ENCODE data around the gene GTF3C2. TPM values are rescaled to one million over a fixed set of nuclear protein-coding genes. Genes with fewer than 3 reads are reported as not detected.
A peak's percentile ranks its signal among the peaks of the same experiment; 100 is the strongest.

Gene GTF3C2
- total RNA-seq, 1 experiment from 2014 or later: 89.3 TPM

DNA sequence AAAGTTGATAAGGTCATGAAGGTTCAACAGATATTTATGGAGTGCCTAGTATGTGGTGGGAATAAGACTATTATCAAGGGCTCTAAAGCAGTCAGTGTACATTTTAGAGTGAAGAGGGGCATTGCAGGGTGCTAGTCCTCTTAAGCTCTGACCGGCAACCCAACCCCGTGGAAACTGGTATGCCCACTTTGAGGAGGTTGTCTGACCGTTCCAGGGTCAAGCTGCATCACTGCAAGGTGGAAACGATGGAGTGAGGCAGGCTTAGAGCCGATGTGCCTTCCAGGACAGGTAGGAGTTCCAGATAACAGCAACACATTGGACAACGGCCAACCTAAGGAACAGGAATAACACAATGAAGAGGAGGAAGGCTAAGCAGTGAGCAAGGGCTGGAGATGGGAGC is 46.9 kb downstream of the GTF3C2 start:
- H3K36me3 ChIP-seq (ENCODE audit: insufficient read depth, low read length, poor library complexity, severe bottlenecking): no peaks in the 10 kb centered on the region
- H3K27me3 ChIP-seq (replicated peaks; ENCODE audit: insufficient read depth, low read depth, low read length, poor library complexity): peaks cover 23% of the 10 kb centered on the region
- TF ChIP-seq, protein P1, sequence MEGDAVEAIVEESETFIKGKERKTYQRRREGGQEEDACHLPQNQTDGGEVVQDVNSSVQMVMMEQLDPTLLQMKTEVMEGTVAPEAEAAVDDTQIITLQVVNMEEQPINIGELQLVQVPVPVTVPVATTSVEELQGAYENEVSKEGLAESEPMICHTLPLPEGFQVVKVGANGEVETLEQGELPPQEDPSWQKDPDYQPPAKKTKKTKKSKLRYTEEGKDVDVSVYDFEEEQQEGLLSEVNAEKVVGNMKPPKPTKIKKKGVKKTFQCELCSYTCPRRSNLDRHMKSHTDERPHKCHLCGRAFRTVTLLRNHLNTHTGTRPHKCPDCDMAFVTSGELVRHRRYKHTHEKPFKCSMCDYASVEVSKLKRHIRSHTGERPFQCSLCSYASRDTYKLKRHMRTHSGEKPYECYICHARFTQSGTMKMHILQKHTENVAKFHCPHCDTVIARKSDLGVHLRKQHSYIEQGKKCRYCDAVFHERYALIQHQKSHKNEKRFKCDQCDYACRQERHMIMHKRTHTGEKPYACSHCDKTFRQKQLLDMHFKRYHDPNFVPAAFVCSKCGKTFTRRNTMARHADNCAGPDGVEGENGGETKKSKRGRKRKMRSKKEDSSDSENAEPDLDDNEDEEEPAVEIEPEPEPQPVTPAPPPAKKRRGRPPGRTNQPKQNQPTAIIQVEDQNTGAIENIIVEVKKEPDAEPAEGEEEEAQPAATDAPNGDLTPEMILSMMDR (conservative IDR thresholded peaks at IDR 0.05; ENCODE audit: low read depth, low read length): no peak
- TF ChIP-seq EZH2 (IDR thresholded peaks at IDR 0.05; ENCODE audit: borderline replicate concordance, low read depth, low read length, poor library complexity, severe bottlenecking): no peak
- no peaks in the 10 kb centered on the region for H3K9me3 ChIP-seq (ENCODE audit: low read depth, low read length, poor library complexity, severe bottlenecking)
- CTCF ChIA-PET: interaction anchor here (0.7 kb wide), 1 partner anchor 45 kb away, joined by 3 read pairs; no protein-coding TSS in a partner anchor
- BruUV-seq (replicated peaks): TSS peak; percentile 59
- H3K4me3 ChIP-seq (ENCODE audit: low read depth, low read length, poor library complexity, severe bottlenecking): no peak overlapping the region
- intact Hi-C loops (cut with micrococcal nuclease; ENCODE audit: unreplicated experiment): no loop called here
- H3K27ac ChIP-seq (ENCODE audit: low read depth, low read length, poor library complexity, severe bottlenecking): no peak overlapping the region
- no peak for DNase-seq (ENCODE audit: low spot score)
- peaks cover 15% of the 10 kb centered on the region for H3K4me1 ChIP-seq (ENCODE audit: insufficient read depth, low read length, poor library complexity, severe bottlenecking)
- POLR2A ChIA-PET (ENCODE audit: low non-redundant PET): no interaction called here

DNA sequence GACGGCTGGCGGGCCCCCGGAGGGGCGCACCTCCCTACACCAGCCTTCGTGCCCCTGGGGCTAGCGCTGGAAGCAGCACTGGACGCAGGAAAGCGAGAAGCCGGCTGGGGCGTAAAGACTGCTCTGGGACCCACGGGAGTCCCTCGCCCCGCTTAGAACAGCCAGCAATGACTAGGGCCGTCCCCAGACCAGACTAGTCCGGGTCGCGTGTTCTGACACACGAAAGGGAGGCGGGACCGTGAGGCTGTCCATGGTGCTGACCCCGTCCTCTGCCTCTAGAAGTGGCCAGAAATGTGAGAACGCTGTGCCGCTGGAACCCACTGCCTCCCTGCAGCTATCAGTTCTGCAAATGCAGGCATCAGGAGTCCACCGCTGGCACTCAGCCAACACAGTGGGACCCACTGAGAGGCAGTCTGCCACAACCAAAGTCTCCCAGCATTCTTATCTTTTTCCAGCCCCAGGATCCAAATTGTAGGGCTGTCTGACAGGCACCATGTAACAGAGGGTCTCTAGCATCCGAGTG is 48.1 kb downstream of the GTF3C2 start, which contains the start of gene UCN:
TSS of gene UCN (minus strand) at position 87 of the 523 bp plus-strand sequence. CDS start 550 bp downstream, outside the sequence.
- no peaks in the 10 kb centered on the region for H3K36me3 ChIP-seq (ENCODE audit: insufficient read depth, low read length, poor library complexity, severe bottlenecking)
- DNase-seq (ENCODE audit: low spot score): peak; percentile 52
- no peaks in the 10 kb centered on the region for H3K9me3 ChIP-seq (ENCODE audit: low read depth, low read length, poor library complexity, severe bottlenecking)
- POLR2A ChIA-PET (ENCODE audit: low non-redundant PET): no interaction called here
- H3K4me1 ChIP-seq (ENCODE audit: insufficient read depth, low read length, poor library complexity, severe bottlenecking): peaks cover 15% of the 10 kb centered on the region
- intact Hi-C loops (cut with micrococcal nuclease; ENCODE audit: unreplicated experiment): no loop called here
- BruUV-seq (replicated peaks): no TSS peak
- TF ChIP-seq EZH2 (IDR thresholded peaks at IDR 0.05; ENCODE audit: borderline replicate concordance, low read depth, low read length, poor library complexity, severe bottlenecking): no peak
- TF ChIP-seq, protein P1 (conservative IDR thresholded peaks at IDR 0.05; ENCODE audit: low read depth, low read length): no peak
- CTCF ChIA-PET: interaction anchor here (0.7 kb wide), 1 partner anchor 117 kb away, joined by 10 read pairs; no protein-coding TSS in a partner anchor
- H3K27me3 ChIP-seq (replicated peaks; ENCODE audit: insufficient read depth, low read depth, low read length, poor library complexity): peaks cover 23% of the 10 kb centered on the region
- H3K4me3 ChIP-seq (ENCODE audit: low read depth, low read length, poor library complexity, severe bottlenecking): peak within 1 kb of the TSS; percentile 34
- H3K27ac ChIP-seq (ENCODE audit: low read depth, low read length, poor library complexity, severe bottlenecking): no peak within 1 kb of the TSS

DNA sequence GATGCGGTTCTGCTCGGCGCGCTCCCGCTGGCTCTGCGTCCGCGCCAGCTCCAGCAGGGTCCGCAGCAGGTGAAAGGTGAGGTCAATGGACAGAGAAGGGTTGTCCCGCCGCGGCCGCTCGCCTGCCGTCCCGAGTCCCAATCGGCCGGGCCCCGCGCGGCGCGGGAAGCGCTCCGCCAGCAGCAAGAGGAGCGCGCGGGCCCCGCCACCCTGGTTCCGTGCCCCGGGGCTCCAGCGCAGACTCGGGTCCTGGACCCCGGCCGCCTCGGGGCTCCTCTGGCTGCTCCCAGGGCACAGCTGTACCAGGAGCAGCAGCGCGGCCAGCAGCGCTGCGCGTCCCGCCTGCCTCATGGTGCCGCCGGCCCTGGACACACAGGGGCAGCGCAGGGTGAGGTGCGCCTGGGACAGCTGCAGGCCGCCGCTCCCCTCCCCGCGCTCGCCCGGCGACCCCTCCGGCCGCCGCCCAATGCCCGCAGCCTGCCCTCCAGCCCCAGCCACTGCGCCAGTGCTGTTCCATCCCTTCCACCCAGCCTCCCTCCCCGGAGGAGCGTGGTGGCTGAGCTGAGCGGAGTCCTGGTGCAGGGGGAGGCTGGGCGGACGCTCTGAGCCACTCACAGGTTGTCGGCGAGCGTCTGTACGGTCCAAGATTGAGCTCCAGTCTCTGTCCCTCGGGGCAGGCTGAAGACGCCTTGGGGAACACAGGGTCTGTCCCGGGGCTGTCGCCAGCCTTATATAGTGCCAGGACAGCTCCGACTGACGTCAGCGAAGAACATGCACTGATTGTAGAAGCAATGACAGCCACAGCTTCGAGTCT is 48.8 kb downstream of the GTF3C2 start:
- Histone ChIP-seq H3K27ac (ENCODE audit: low read depth, low read length, poor library complexity, severe bottlenecking) (no peak overlapping the region), H3K36me3 (ENCODE audit: insufficient read depth, low read length, poor library complexity, severe bottlenecking) (no peaks in the 10 kb centered on the region), H3K4me3 (ENCODE audit: low read depth, low read length, poor library complexity, severe bottlenecking) (peak overlapping the region; percentile 34), H3K9me3 (ENCODE audit: low read depth, low read length, poor library complexity, severe bottlenecking) (no peaks in the 10 kb centered on the region), H3K27me3 (replicated peaks; ENCODE audit: insufficient read depth, low read depth, low read length, poor library complexity) (peaks cover 23% of the 10 kb centered on the region), H3K4me1 (ENCODE audit: insufficient read depth, low read length, poor library complexity, severe bottlenecking) (peaks cover 15% of the 10 kb centered on the region)
- POLR2A ChIA-PET (ENCODE audit: low non-redundant PET): no interaction called here
- TF ChIP-seq, protein P1 (conservative IDR thresholded peaks at IDR 0.05; ENCODE audit: low read depth, low read length): no peak
- TF ChIP-seq EZH2 (IDR thresholded peaks at IDR 0.05; ENCODE audit: borderline replicate concordance, low read depth, low read length, poor library complexity, severe bottlenecking): peak; percentile 63
- CTCF ChIA-PET: no interaction called here
- DNase-seq (ENCODE audit: low spot score): peak; percentile 37
- intact Hi-C loops (cut with micrococcal nuclease; ENCODE audit: unreplicated experiment): no loop called here
- no TSS peak for BruUV-seq (replicated peaks)

Data from A673 (cell line).